HCT116 (cell line): Measurements from ENCODE around the gene PCDH9. TPM values are rescaled to one million over a fixed set of nuclear protein-coding genes. Genes with fewer than 3 reads are reported as not detected.

ENCODE experiments used
- ATAC-seq: fragments of 200-7000 bp; cut with Tn5 transposase; 2 replicates; pipeline ENCODE4 v1.9.1; 2020; ENCODE audit warnings: mild to moderate bottlenecking, moderate library complexity
- BruUV-seq: library from RNA; stranded (reverse); fragments of 400-500 nt; replicated peaks from 2 replicates; lab custom pipeline; 2021; lab: Mats Ljungman, UMichigan
- CTCF ChIA-PET: fragments of 300-600 bp; sonication (Branson Sonifier 250); formaldehyde crosslinking; loops from one replicate; lab custom pipeline; 2021; ENCODE audit warnings: antibody characterized with exemption; lab: Charles Lee
- POLR2A ChIA-PET: fragments of 300-600, 350-600 bp; sonication (Branson Sonifier 250); formaldehyde crosslinking; loops from one replicate; lab custom pipeline; 2021; ENCODE audit warnings: antibody characterized with exemption; lab: Charles Lee
- RAD21 ChIA-PET, 2 experiments: fragments of 300-600 bp; sonication (Branson Sonifier 250); formaldehyde crosslinking; loops; one replicate each; lab custom pipeline; 2023; ENCODE audit warnings: low total read pairs in 2 of 2; ENCODE audit not compliant: uncharacterized antibody in 2 of 2, unreplicated experiment in 2 of 2, low non-redundant PET in 1 of 2; lab: Charles Lee
- DNase-seq: peaks from one replicate; pipeline ENCODE4 v3.0.0-alpha.2; 2010; ENCODE audit warnings: low read depth, low spot score
- H2AFZ ChIP-seq: fragments of 200-600 bp; shearing (Covaris generic), sonication (generic); 2 replicates; pipeline ENCODE4 v1.6.1; 2017; ENCODE audit warnings: low read depth, mixed run types, mixed read lengths, antibody characterized with exemption, low read length; ENCODE audit not compliant: poor library complexity, severe bottlenecking
- H3K27ac ChIP-seq: 2 replicates; pipeline ENCODE4 v1.5.1; 2012; ENCODE audit warnings: low read depth, low read length
- H3K27me3 ChIP-seq: fragments of 200-600 bp; sonication (generic); 2 replicates; pipeline ENCODE4 v1.6.1; 2016; ENCODE audit warnings: mixed run types, low read length, mixed read lengths; ENCODE audit not compliant: insufficient read depth
- H3K36me3 ChIP-seq, 2 experiments: fragments of 200-500 bp in 1 of 2; fragments of 200-600 bp in 1 of 2; sonication (Bioruptor generic) in 1 of 2; sonication (generic) in 1 of 2; 2 replicates each; pipeline versions ENCODE4 v1.5.1 to v1.6.1; 2014 to 2016; ENCODE audit warnings: low read length in 2 of 2, inconsistent platforms in 1 of 2, mixed read lengths in 1 of 2, mixed run types in 1 of 2; ENCODE audit not compliant: insufficient read depth in 2 of 2, control insufficient read depth in 1 of 2
- H3K4me1 ChIP-seq, 2 experiments: fragments of 200-600 bp in 1 of 2; sonication (generic) in 1 of 2; 2 replicates each; pipeline versions ENCODE4 v1.5.1 to v1.6.1; 2012 to 2017; ENCODE audit warnings: low read length in 2 of 2, inconsistent platforms in 1 of 2, mild to moderate bottlenecking in 1 of 2, mixed read lengths in 1 of 2, mixed run types in 1 of 2, moderate library complexity in 1 of 2; ENCODE audit not compliant: insufficient read depth in 2 of 2, control insufficient read depth in 1 of 2
- H3K4me2 ChIP-seq: fragments of 200-600 bp; sonication (generic); 2 replicates; pipeline ENCODE4 v1.6.1; 2017; ENCODE audit warnings: mixed run types, low read length, mixed read lengths
- H3K4me3 ChIP-seq, 2 experiments: fragments of 200-600 bp in 1 of 2; sonication (generic) in 1 of 2; replicated peaks in 1 of 2; 2 replicates each; pipeline ENCODE4 v1.5.1; 2011 to 2016; ENCODE audit warnings: low read length in 2 of 2, control low read depth in 1 of 2, low read depth in 1 of 2, mild to moderate bottlenecking in 1 of 2, mixed read lengths in 1 of 2, mixed run types in 1 of 2
- H3K79me2 ChIP-seq: fragments of 200-600 bp; sonication (generic); 2 replicates; pipeline ENCODE4 v1.6.1; 2017; ENCODE audit warnings: mild to moderate bottlenecking, mixed run types, low read length, moderate library complexity, mixed read lengths; ENCODE audit not compliant: insufficient read depth
- H3K9ac ChIP-seq: fragments of 200-600 bp; sonication (generic); 2 replicates; pipeline ENCODE4 v1.6.1; 2016; ENCODE audit warnings: low read length, mixed read lengths
- H3K9me2 ChIP-seq: fragments of 200-600 bp; sonication (generic), shearing (Covaris generic); 2 replicates; pipeline ENCODE4 v1.6.1; 2017; ENCODE audit warnings: mixed run types, mild to moderate bottlenecking, moderate library complexity; ENCODE audit not compliant: insufficient read depth
- H3K9me3 ChIP-seq, 2 experiments: fragments of 200-500 bp in 1 of 2; fragments of 200-600 bp in 1 of 2; sonication (Bioruptor generic) in 1 of 2; sonication (generic) in 1 of 2; 2 replicates each; pipeline ENCODE4 v1.6.1; 2014 to 2017; ENCODE audit warnings: low read length in 2 of 2, mixed read lengths in 2 of 2, inconsistent platforms in 1 of 2, low read depth in 1 of 2, mild to moderate bottlenecking in 1 of 2, mixed run types in 1 of 2, moderate library complexity in 1 of 2; ENCODE audit not compliant: control insufficient read depth in 1 of 2, insufficient read depth in 1 of 2
- H4K20me1 ChIP-seq: fragments of 200-600 bp; sonication (generic), shearing (Covaris generic); 2 replicates; pipeline ENCODE4 v1.6.1; 2017; ENCODE audit warnings: mixed run types, mild to moderate bottlenecking, moderate library complexity; ENCODE audit not compliant: insufficient read depth
- ELF1 ChIP-seq: IDR thresholded peaks from 2 replicates; pipeline ENCODE4 v1.6.1; 2012; ENCODE audit warnings: low read depth, borderline replicate concordance
- EZH2 ChIP-seq: fragments of 200-600 bp; sonication (generic); IDR thresholded peaks from 2 replicates; pipeline ENCODE4 v1.6.1; 2017; ENCODE audit warnings: antibody characterized with exemption, mixed run types
- EZH2phosphoT487 ChIP-seq: fragments of 200-600 bp; IDR thresholded peaks from 2 replicates; pipeline ENCODE4 v1.6.1; 2018; ENCODE audit warnings: antibody characterized with exemption, borderline replicate concordance
- REST ChIP-seq: IDR thresholded peaks from 2 replicates; pipeline ENCODE4 v1.6.1; 2012; ENCODE audit warnings: low read depth
- SIN3A ChIP-seq: IDR thresholded peaks from 2 replicates; pipeline ENCODE4 v1.6.1; 2012; ENCODE audit warnings: low read depth
- SP1 ChIP-seq: IDR thresholded peaks from 2 replicates; pipeline ENCODE4 v1.6.1; 2012; ENCODE audit warnings: low read depth
- SRF ChIP-seq: IDR thresholded peaks from 2 replicates; pipeline ENCODE4 v1.6.1; 2012; ENCODE audit warnings: low read depth
- ZFX ChIP-seq: fragments of 450-650 bp; IDR thresholded peaks from 2 replicates; pipeline ENCODE4 v1.6.1; 2017
- intact Hi-C: fragments of 100-400 bp; cut with micrococcal nuclease; formaldehyde crosslinking; loops from 2 replicates; pipeline ENCODE4 v1.10.0; 2022
- total RNA-seq: library from RNA; stranded (reverse); gene quantifications from one replicate; pipeline ENCODE4 v1.2.1, GENCODE V29; 2021; ENCODE audit not compliant: unreplicated experiment

The PCDH9 gene
- total RNA-seq, 1 experiment from 2014 or later: 0.02 TPM

DNA sequence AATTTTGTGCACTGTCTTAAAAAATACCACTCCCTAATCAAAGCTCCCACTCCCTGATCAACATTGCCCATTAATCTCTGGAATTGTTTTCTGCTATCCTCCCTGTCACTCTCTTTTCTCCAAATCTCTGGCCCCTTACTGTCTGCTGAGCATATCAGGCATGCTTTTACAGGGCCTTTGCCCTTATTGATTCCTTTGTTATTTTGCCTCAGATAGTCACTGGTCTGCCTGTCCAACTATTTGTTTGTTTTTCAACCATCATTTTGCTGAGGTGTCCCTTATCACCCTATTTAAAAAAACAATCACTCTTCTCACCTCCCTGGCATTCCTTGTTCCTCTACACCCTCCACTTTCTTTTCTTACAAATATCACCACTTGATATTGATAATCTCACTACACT lies 153.0 kb downstream of the PCDH9 start:
- TF ChIP-seq EZH2 (no peak), ELF1 (no peak), REST (no peak), SRF (no peak), SIN3A (no peak), ZFX (no peak), EZH2phosphoT487 (no peak), SP1 (no peak)
- H3K9me2 ChIP-seq: no peaks in the 10 kb centered on the region
- CTCF ChIA-PET: interaction anchor here (0.6 kb wide), 1 partner anchor 347 kb away, joined by 3 read pairs; no protein-coding TSS in a partner anchor
- H4K20me1 ChIP-seq: no peaks in the 10 kb centered on the region
- no peak overlapping the region for H3K4me3 ChIP-seq
- H3K27me3 ChIP-seq: no peaks in the 10 kb centered on the region
- no peaks in the 10 kb centered on the region for H3K9me3 ChIP-seq
- no peak overlapping the region for H3K4me2 ChIP-seq
- H3K36me3 ChIP-seq: no peaks in the 10 kb centered on the region
- H3K4me1 ChIP-seq: no peaks in the 10 kb centered on the region
- H3K27ac ChIP-seq: no peak overlapping the region
- H3K79me2 ChIP-seq: no peaks in the 10 kb centered on the region
- ATAC-seq (no peak), DNase-seq (no peak)
- H3K9ac ChIP-seq: no peak overlapping the region
- RAD21 ChIA-PET: no interaction called here
- POLR2A ChIA-PET: no interaction called here
- BruUV-seq: no TSS peak
- intact Hi-C loops: no loop called here
- H2AFZ ChIP-seq: no peak overlapping the region
